ENCODE data around the gene MCM8.

DNA sequence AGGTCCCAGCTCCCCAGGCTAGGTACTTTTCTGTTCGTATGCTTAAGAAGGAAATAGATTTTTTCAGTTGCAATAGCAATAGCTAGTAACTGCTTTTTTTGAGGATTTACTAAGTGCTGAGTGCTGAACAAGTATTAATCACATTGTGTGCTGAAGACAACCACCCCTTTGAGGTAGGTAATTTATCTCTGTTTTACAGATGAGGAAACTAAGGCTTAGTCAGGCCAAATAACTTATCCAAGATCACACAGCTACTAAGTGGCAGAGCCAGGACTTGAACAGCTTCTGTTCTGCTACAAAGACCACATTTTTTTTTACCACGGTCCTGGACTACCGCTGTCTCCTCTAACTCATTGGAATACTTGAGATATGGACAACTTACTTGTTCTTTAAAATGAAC is 63.6 kb downstream of the MCM8 start:
- TF ChIP-seq POLR2A (IDR thresholded peaks at IDR 0.05; ENCODE audit: low read depth, low read length) (no peak), POLR2AphosphoS5 (IDR thresholded peaks at IDR 0.05; ENCODE audit: low read depth, low read length) (no peak)
